ENCODE results near the gene DPH1.

The DPH1 gene

DNA sequence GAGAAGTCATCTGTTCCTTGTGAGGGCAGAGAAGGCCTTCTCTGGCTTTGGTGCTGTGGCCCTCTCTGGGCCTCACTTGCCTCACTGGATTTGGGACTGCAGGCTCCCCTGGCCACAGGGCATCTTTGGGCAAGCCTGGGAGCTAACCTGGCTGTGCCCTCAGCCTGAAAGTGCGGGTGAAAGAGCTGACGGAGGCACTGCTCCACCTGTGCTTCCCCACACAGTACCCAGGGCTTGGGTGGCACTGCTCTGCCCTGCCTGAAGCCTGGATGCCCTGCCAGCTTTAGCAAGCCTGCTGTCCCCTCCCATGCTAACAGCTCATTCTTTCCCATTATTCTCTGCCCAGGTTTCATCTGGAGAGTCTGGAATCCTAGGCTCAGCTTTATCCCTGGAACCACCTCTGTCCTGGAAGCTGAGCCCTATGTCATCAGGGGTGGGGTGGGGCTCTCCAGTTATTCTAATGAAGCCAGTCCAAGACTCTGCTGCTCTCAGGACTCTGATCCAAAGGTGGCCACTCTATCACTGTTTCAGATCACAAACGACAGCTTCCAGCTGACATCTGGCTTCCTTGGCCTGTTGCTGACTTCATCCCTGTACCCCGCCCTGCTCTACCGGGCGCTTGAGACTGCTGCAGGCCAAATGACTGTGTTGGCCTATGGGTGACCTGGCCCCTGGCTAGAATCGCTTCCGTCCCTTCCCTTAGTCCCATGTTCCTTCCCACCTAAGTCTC is 54.2 kb downstream of the DPH1 start (continued):
- TF ChIP-seq, protein P1, sequence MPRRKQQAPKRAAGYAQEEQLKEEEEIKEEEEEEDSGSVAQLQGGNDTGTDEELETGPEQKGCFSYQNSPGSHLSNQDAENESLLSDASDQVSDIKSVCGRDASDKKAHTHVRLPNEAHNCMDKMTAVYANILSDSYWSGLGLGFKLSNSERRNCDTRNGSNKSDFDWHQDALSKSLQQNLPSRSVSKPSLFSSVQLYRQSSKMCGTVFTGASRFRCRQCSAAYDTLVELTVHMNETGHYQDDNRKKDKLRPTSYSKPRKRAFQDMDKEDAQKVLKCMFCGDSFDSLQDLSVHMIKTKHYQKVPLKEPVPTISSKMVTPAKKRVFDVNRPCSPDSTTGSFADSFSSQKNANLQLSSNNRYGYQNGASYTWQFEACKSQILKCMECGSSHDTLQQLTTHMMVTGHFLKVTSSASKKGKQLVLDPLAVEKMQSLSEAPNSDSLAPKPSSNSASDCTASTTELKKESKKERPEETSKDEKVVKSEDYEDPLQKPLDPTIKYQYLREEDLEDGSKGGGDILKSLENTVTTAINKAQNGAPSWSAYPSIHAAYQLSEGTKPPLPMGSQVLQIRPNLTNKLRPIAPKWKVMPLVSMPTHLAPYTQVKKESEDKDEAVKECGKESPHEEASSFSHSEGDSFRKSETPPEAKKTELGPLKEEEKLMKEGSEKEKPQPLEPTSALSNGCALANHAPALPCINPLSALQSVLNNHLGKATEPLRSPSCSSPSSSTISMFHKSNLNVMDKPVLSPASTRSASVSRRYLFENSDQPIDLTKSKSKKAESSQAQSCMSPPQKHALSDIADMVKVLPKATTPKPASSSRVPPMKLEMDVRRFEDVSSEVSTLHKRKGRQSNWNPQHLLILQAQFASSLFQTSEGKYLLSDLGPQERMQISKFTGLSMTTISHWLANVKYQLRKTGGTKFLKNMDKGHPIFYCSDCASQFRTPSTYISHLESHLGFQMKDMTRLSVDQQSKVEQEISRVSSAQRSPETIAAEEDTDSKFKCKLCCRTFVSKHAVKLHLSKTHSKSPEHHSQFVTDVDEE (CRISPR knock-in tag; IDR thresholded peaks at IDR 0.05), result peak; percentile 93

DNA sequence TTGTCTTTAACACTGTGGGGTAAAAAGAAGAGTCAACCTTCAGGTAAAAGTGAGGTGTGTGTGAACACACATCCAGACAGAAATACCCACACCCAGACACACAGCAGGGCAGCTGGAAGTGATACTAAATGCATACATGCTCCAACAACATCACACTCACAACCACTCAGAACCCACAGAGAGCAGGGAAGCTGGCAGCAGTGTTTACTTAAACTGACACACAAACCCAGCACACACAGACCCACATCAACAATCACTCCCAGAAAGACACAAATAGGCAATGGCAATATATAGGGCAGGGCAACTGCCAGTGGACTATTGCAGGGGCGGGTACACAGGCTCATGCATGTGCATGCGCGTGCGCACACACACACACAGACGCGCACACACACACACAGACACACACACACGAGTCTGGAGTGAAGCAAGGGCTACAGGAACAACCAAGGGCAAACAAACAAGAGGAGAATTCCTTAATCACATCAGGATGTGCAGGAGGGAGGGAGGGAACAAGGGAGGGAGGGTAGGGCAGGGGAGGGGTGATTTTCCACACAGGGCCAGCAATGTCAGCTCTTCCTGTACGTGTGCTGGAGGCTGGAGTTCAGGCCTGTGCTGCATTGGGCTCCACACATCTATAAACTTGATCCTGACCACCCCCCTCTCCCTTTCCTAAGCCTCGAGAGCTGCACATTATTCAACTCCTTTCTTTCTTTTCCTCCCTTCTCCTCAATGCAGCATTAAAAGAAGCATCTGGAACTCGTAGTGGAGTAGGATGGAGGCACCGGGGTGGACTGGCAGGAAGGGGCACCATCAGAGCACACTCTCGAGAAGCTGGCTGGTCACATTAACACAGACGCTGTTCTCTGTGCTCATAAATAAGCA is 55.1 kb downstream of the DPH1 start:
- ATAC-seq, result peak; percentile 67
- TF ChIP-seq, protein P2, sequence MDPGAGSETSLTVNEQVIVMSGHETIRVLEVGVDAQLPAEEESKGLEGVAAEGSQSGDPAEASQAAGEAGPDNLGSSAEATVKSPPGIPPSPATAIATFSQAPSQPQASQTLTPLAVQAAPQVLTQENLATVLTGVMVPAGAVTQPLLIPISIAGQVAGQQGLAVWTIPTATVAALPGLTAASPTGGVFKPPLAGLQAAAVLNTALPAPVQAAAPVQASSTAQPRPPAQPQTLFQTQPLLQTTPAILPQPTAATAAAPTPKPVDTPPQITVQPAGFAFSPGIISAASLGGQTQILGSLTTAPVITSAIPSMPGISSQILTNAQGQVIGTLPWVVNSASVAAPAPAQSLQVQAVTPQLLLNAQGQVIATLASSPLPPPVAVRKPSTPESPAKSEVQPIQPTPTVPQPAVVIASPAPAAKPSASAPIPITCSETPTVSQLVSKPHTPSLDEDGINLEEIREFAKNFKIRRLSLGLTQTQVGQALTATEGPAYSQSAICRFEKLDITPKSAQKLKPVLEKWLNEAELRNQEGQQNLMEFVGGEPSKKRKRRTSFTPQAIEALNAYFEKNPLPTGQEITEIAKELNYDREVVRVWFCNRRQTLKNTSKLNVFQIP (CRISPR knock-in tag; IDR thresholded peaks at IDR 0.05; ENCODE audit: borderline replicate concordance, low read depth), result no peak
- TF ChIP-seq PPARA (CRISPR knock-in tag; IDR thresholded peaks at IDR 0.05; ENCODE audit: borderline replicate concordance) (0 out of 2 replicates have a peak, but pooled peaks have one; percentile 9), TCF4 (CRISPR knock-in tag; IDR thresholded peaks at IDR 0.05; ENCODE audit: borderline replicate concordance) (peak; percentile 42), ZC3H10 (CRISPR knock-in tag; IDR thresholded peaks at IDR 0.05) (no peak), GLIS3 (CRISPR knock-in tag; IDR thresholded peaks at IDR 0.05) (no peak), ISL1 (CRISPR knock-in tag; IDR thresholded peaks at IDR 0.05) (no peak), ARNTL (CRISPR knock-in tag; IDR thresholded peaks at IDR 0.05; ENCODE audit: borderline replicate concordance, low read depth) (peak; percentile 68), ZNF8 (CRISPR knock-in tag; IDR thresholded peaks at IDR 0.05) (no peak), TOX (CRISPR knock-in tag; IDR thresholded peaks at IDR 0.05; ENCODE audit: borderline replicate concordance) (no peak), ZNF565 (CRISPR knock-in tag; conservative IDR thresholded peaks at IDR 0.05; ENCODE audit: low read depth) (0 out of 2 replicates have a peak, but pooled peaks have one; percentile 9), BACH2 (CRISPR knock-in tag; IDR thresholded peaks at IDR 0.05; ENCODE audit: borderline replicate concordance) (peak; percentile 48; the same call in 1 of the 2 replicates), CSDC2 (CRISPR knock-in tag; IDR thresholded peaks at IDR 0.05) (no peak), RARB (CRISPR knock-in tag; IDR thresholded peaks at IDR 0.05) (peak; percentile 6; the same call in 1 of the 2 replicates), OSR1 (CRISPR knock-in tag; IDR thresholded peaks at IDR 0.05) (no peak), SNAI2 (CRISPR knock-in tag; IDR thresholded peaks at IDR 0.05) (peak; percentile 5; the same call in 1 of the 2 replicates), ZNF70 (CRISPR knock-in tag; IDR thresholded peaks at IDR 0.05) (peak; percentile 89), ESRRG (CRISPR knock-in tag; IDR thresholded peaks at IDR 0.05) (peak; percentile 93; the same call in 1 of the 2 replicates), ZFP3 (CRISPR knock-in tag; IDR thresholded peaks at IDR 0.05) (no peak), ZFP30 (CRISPR knock-in tag; IDR thresholded peaks at IDR 0.05) (no peak)
- TF ChIP-seq, protein P3, sequence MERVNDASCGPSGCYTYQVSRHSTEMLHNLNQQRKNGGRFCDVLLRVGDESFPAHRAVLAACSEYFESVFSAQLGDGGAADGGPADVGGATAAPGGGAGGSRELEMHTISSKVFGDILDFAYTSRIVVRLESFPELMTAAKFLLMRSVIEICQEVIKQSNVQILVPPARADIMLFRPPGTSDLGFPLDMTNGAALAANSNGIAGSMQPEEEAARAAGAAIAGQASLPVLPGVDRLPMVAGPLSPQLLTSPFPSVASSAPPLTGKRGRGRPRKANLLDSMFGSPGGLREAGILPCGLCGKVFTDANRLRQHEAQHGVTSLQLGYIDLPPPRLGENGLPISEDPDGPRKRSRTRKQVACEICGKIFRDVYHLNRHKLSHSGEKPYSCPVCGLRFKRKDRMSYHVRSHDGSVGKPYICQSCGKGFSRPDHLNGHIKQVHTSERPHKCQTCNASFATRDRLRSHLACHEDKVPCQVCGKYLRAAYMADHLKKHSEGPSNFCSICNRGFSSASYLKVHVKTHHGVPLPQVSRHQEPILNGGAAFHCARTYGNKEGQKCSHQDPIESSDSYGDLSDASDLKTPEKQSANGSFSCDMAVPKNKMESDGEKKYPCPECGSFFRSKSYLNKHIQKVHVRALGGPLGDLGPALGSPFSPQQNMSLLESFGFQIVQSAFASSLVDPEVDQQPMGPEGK (CRISPR knock-in tag; IDR thresholded peaks at IDR 0.05; ENCODE audit: borderline replicate concordance), result no peak
- TF ChIP-seq, protein P4, sequence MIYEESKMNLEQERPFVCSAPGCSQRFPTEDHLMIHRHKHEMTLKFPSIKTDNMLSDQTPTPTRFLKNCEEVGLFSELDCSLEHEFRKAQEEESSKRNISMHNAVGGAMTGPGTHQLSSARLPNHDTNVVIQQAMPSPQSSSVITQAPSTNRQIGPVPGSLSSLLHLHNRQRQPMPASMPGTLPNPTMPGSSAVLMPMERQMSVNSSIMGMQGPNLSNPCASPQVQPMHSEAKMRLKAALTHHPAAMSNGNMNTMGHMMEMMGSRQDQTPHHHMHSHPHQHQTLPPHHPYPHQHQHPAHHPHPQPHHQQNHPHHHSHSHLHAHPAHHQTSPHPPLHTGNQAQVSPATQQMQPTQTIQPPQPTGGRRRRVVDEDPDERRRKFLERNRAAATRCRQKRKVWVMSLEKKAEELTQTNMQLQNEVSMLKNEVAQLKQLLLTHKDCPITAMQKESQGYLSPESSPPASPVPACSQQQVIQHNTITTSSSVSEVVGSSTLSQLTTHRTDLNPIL (CRISPR knock-in tag; IDR thresholded peaks at IDR 0.05; ENCODE audit: low read depth), result no peak
- TF ChIP-seq, protein P5, sequence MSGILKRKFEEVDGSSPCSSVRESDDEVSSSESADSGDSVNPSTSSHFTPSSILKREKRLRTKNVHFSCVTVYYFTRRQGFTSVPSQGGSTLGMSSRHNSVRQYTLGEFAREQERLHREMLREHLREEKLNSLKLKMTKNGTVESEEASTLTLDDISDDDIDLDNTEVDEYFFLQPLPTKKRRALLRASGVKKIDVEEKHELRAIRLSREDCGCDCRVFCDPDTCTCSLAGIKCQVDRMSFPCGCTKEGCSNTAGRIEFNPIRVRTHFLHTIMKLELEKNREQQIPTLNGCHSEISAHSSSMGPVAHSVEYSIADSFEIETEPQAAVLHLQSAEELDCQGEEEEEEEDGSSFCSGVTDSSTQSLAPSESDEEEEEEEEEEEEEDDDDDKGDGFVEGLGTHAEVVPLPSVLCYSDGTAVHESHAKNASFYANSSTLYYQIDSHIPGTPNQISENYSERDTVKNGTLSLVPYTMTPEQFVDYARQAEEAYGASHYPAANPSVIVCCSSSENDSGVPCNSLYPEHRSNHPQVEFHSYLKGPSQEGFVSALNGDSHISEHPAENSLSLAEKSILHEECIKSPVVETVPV (CRISPR knock-in tag; IDR thresholded peaks at IDR 0.05), result no peak
- TF ChIP-seq, protein P1 (CRISPR knock-in tag; IDR thresholded peaks at IDR 0.05), result peak; percentile 80
